SH-SY5Y (cell line): ENCODE data around the gene XIRP2.

Source experiments
- GATA2 ChIP-seq: IDR thresholded peaks from 2 replicates; pipeline ENCODE4 v1.6.1; 2011; ENCODE audit warnings: mild to moderate bottlenecking, low read depth, low read length
- GATA3 ChIP-seq: IDR thresholded peaks from 2 replicates; pipeline ENCODE4 v1.6.1; 2011; ENCODE audit warnings: low read depth, mild to moderate bottlenecking, low read length, moderate library complexity

DNA sequence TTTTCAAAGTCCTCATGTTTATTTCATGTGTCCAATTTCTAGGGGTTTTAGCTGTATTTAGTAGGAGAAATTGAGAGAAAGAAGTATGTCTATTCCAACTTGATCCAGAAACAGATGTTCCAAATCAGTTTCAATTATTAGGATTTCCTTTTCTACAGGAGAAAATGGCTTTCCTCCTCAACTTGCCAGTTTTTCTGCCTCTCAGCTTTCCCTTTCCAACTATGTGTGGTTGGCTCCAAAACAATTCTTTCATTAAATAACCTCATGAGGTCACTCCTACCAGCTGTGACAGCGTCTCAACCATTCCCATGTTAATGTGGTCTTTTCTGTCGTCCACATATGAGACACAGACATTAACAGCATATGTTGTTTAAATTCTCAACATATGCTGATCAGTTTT, 13.1 kb downstream of the XIRP2 start:
- TF ChIP-seq GATA2 (no peak), GATA3 (no peak)
